Left renal pelvis (tissue), 4 donors: ENCODE results near the gene PREX1. TPM values are rescaled to one million over a fixed set of nuclear protein-coding genes. Genes with fewer than 3 reads are reported as not detected.
"Not testable (repeated sequence)": the region's sequence is repeated elsewhere in the genome, so short reads cannot be mapped to it uniquely, and the experiment has no call there.

Experiments
- DNase-seq, 4 donors: peaks; one replicate each; pipeline ENCODE4 v3.0.0-alpha.2; 2013; ENCODE audit warnings: low read depth in 4 of 4, low spot score in 3 of 4
- polyA plus RNA-seq, 4 donors: library from polyadenylated mRNA; unstranded; fragments of 120-200 nt; gene quantifications; one replicate each; pipeline ENCODE4 v1.2.1, GENCODE V29; 2013; ENCODE audit not compliant: insufficient read length in 4 of 4

Gene PREX1
- polyA plus RNA-seq, 4 donors, result 11.2 to 14.5 (median 14.3) TPM

DNA sequence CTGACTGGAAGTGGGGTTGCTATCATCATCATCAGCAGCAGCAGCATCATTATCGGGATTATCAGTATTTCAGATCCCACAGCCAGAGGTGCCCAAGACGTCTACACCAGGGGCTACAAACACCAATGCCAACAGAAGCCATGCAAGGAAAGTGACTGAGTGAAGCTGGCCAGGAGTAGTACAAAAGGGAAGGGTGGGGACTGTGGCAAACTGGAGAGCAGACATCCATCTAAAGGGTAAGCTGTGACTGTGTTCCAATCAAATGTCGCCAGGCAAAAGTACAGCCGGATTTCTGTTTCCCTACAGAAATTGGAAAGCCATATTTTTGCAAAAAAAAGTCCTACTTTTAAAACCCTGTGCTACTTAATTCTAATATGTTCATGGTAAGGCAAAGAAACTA lies 50.0 kb downstream of the PREX1 start:
- DNase-seq, result no peak

DNA sequence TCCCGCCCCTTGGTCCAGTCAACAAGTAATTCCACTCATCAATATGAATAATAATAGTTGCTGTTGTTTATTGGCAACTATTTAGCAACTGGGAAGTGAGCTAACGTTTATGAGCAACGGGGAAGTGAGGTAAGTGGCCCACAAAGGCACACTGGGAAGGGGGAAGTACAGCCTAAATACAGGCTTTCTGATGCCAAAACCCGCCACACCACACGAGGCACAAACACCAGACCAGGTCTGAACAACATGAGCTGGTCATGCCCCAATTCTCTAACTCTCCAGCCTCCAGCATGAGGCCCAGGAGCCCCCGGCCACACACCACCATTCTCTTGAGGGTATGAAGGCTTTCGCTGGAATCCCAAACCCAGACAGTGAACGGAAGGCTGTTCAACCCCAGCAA lies 50.8 kb downstream of the PREX1 start:
- DNase-seq, result no peak

DNA sequence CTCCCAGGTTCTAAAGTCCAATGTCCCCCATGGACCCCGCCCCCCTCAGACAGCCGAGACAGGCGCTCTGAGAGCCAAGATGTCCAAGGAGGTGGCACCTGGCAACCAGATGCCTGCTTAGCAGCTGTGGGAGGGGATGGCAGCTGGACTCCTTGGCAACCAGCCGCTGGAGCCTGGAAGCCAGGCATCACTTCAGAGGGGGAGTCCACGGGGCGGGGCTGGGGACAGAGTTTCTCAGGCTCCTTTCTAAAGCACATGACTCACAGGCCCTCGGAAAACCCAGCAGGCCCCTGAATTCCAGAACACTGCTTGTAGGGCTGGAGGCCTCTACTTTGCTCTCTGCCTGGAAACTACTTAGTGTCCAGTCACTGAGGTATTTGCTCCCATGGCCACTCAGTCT lies 51.5 kb downstream of the PREX1 start:
- DNase-seq, result no peak

DNA sequence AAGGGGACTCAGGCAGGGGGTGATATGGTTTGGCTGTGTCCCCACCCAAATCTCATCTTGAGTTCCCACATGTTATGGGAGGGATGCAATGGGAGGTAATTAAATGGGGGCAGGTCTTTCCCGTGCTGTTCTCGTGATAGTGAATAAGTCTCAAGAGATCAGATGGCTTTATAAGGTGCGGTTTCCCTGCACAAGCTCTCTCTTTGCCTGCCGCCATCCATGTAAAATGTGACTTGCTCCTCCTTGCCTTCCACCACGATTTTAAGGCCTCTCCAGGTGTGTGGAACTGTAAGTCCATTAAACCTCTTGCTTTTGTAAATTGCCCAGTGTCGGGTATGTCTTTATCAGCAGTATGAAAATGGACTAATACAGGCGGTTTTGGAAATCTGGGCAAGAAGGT lies 52.3 kb downstream of the PREX1 start:
- not testable (repeated sequence) for DNase-seq

DNA sequence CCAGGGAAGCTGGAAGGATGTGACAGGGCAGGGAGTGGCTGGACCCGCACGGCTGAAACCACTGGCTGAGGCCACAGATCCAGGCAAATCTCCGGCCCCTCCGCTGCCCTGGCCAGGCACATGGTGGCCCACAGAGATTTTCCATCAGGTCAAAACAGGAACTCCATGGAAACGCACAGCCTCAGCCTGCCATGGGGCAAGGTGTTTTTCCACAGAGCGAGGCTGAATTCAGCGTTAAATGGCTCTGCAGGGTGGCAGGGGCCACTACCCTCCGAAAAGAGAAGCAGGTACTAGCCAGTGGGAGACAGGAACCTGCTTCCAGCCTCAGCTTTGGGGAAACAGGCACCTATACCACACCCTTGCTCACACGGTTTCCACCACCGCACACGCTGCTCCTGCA lies 53.1 kb downstream of the PREX1 start:
- DNase-seq, result no peak

DNA sequence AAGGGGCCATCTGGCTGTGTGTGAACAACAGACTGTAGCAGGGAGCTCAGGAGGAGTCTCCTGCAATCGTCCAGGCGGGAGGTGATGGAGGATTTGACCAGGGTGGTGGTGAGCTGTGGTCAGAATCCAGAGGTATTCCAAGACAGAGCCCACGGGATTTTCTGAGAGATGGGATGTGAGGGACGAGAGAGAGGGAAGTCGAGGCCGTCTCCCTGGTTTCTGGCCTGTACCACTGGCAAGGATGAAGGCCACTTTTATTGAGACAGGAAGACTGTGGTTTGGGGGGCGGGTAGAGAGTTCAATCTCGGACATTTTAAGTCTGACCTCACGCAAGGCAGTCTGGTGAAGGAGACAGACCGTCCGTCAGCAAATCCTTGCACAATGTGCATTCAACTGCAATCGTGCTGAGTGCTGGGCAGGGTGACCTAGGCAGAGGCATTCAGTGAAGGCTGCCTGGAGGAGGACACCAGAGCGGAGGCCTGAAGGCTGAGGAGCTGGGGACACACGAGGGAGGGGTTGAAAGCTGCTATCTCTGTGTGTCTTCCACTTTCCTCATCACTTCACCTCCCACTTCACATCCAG lies 53.9 kb downstream of the PREX1 start:
- no peak for DNase-seq

DNA sequence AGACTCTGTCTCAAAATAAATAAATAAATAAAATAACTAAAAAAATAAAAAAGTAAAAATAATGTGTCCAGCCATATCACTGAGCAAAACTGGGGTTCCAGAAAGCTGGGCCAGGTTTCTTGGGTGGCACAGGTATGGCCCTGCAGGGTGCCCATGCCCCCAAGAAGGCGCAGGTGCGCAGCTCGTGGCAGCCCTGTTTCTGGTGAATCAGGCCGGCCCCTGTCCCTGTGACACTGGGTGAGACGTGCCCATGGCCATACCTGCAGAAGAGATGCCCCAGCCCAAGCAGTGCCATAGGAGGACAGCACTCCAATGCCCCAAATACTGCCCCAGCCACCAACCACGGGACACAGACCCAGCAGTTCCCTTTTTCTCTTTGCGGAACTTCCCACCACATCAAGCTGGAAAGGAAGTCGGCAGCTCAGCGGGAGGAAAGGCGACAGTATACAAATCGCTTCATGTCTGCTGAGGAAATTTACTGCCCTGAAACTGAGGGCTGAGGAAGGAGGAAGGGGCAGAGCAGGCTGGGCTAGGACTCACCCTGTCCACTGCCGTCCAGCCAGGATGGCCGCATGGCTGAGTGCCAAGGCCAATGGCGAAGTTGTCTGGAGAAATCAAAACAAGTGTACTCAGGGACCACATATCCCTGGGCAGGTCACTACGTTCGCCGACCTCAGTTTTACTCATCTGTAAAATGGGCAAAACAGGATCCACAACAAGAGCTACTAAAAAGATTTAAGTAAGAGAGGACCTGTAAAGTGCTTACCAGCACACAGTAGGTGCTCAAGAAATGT lies 55.4 kb downstream of the PREX1 start:
- DNase-seq, result no peak

DNA sequence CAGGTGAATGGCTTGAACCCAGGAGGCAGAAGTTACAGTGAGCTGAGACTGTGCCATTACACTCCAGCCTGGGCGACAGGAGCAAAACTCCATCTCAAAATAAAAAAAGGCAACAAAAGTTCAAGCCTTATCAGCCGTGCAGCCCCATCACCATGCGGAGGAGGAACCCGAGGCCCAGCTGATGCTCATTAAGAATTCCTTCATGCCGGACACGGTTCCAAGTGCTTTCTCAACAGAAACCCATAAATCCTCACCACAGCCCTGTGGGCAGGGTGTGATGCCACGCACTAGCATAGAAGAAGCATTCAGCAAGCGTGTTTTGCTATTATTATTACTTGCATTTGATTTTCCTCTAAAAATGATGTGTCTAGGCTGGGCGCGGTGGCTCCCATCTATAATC lies 56.3 kb downstream of the PREX1 start:
- peak in 1 of 4 donors; percentile 46 for DNase-seq

DNA sequence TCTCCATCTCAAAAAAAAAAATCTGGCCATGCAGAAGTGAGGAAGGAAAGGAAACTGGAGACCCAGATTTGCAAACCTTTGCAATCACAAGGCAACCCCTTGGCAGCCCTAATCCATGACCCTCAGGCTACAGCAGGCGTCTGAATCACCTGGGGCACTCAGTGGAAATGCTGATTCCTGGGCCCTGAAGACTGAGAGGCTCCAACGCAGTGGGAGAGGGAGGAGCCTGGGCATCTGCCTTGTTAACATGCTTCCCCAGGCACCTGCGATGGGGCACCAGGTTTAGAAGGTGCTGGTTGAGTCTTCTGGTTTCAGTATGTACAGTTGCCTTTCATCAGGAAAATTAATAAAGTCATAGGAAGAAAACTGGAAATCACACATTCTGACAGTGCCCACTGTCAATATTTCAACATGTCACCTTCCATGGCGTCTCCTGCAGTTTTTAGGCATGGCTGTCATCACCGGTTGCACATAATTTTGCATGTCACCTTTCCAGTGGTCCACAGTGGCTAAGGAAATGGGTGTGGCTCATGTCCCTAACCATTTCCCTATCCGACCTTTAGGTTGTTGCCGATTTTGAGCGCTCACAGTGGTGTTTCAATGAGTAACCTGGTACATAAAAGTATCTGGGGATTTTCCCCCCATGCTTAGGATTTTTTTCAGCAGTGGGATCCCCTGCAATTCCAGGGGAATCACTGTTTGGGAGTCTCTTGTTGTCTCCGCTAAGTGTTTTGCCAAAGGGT lies 56.9 kb downstream of the PREX1 start:
- DNase-seq, result no peak

DNA sequence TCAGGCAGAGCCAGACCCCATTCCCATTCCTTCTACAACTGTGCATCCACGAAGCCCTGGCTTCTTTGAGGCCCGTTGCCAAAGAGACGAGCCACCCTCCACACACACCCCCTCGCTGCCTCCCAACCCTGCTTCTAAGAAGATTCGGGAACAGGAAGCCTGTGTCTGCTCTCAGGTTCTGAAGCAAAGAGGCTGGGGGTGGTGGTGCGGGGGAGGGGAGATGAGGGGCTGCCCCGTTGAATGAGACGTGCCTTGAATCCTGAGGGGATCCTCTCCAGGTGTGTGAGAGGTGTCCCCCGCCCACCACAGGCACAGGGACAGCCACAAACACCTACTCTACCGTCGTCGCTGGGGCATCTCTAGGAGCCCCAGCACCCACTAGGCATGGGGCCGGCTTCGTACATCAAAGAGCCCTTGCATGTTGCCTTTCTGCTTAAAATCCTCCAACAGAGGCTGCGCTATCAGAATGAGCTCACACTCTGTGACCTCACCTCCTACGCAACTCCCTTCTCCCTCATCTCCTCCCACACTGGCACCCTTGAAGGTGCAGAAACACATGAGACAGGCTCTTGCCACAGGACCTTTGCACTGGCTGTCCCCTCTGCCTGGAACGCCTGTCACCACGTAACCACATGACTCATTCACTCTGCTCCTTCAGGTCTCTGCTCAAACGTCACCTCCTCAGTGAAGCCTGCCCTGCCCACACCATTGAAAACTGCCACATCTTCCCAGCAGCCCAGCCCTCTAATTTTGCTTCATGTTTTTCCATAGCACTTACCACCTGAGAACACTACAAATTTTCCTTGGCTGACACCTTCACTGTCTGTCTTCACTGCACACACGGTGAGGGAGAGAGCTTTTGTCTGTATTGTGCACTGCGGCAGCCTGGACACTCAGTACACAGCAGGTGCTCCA lies 58.5 kb downstream of the PREX1 start:
- DNase-seq, result no peak

DNA sequence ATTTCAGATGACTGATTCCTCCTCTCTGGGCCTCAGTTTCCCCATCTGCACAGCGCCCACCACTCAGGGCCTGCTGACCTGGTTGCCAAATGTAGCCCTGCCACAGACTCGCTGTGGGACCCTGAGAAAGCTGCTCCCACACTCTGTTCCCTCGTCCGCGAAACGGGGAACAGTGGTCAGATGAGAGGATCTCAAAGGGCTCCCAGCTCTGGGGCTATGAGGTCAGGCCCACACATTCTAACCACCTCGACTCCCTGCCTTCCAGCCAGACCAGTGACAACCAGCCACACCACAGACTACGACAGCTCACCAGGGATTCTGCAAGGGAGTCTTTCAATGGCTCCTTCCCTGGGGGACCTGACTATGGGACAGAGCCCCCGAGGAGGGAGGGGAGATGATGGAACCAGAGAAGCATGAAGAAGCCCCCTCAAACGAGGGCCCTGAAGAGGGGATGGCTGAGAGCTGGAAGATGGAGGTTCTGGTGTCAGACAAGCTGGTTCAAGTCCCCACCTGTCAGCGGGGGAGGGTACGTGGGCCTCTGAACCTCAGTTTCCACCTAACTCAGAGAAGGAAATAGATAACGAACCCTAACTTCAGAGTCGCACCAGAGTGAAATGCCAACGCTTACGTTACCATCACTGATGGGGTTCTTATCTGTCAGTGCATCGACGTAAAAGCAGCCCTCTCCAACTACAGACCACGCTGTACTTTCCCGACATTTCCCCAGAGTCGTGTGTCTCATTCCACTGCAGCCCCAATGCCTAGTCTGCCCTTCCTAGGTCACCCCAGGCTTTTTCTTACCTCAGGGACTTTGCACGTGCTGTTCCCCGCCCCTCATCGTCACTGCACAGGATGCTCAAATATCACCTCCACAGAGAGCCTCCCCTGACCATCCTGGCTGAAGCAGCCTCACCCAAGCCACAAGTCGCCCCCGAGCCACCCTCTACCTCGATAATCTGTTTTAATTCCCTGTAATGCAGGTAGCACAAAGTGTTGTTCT lies 60.5 kb downstream of the PREX1 start:
- no peak for DNase-seq

DNA sequence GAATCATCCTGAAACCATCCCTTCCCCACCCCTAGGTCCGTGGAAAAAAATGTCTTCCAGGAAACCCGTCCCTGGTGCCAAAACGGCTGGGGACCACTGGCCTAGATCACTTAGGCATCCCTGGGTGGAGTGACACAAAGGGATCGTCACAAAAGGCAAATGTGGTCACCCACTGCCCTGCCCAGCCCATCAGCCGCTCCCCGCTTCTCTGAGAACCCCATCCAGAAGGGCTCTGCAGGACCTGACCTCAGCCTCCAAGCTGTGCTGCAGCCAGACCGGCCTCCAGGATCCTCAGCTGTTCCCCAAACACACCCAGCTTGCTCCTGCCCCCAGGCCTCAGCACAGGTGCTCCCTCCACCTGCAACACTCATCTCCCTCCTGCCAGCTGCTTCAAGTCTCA lies 61.6 kb downstream of the PREX1 start:
- no peak for DNase-seq

DNA sequence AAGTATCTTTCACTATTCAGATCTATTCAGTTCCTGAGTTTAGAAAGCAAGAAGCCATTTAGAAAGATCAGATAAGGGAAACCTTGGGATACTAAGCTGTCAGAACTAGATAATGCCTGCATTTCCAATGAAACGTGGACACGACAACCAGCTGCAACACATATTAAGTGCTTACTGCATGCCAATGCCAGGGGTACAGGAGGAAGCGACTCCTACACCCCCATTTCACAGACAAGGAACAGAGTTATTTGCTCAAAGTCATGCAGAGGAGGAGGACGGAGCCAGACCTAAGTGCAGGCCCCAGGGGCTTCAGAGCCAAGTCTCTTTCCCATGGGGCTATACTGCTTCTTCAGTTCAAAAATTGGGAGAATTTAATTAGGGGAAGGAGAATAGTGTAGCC lies 62.4 kb downstream of the PREX1 start:
- DNase-seq, result no peak

DNA sequence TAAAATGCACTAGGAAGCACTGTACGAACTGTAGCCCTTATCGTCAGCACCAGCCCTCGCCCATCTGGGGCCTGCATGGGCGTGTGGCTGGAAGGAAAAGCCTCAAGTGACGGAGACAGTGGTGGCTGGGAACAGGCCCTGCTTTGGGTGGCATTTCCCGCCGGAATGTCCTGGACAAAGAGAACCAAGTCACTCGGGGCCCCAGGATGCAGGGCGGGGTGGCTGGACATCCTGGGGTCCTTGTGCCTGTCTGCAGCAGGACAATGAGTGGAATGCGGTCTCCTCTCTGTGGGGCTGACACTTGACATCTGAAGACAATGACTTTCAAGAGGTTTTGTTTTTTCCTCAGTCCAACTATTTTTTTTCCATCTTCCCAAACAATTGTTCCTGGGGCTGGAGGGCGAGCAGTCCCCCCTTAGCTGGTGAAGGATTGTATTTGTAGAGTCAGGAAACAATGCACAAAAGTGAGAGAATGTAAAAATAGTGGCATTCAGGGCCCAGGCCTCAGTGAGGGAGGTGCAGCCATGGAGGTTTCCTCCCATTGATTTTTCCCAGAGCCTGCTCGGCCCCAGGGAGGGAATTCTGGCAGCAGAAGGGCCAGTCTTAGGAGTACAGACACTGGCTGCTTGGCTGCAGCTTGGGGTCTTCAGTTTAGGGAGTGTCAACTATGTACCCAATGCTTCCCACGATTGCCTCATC lies 64.4 kb downstream of the PREX1 start:
- no peak for DNase-seq

DNA sequence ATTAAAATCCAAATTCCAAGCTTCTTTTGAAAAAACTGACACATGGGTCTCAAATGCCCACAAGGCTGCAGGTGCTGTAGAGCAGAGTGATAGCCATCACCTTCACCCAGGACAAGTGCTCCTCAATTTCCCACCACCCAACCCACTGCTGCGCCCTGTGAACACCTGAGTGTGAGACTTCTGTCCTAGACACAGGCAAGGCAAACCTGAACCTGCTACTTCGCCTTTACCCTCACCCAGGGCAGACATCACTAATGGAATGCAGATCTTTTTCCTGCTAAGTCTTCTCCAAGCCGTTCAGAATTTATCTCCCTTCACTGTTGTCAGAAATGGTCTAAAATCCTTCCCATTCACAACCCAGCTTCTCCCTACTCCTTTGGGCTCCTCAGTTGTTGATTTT lies 65.9 kb downstream of the PREX1 start:
- no peak for DNase-seq

DNA sequence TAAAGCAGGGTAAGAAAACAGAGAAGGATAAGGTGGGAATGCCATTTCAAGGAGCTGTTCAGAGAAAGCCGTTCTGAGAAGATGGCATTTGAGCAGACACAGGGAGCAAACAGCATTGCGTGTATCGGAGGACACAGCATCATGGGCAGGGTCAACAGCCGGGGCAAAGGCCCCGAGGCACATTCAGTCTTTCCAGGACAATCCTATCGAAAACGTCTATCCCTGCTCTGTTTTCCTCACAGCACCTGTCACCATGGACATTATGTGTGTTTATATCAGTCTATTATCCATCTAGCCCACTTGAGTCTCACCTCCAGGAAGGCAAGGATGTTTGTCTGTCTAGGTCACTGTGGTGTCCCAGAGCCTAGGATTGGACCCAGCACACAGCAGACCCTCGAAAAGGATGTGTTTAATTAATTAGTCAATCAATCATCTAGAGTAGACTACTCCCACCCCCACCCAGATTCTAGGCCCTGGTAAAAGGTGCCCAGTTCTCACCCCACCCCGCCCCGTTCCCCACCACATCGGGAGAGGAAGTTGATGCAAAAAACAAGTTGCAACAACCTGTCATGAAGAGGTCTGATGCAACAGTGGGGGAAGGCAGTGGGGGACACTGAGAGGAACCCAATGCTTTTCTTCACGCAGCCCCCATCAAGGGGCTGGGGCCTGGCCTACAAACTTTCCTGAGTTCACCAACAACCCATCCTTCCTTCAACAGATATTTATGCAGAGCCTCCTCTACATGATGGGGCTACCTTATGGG lies 66.6 kb downstream of the PREX1 start:
- DNase-seq, result no peak

DNA sequence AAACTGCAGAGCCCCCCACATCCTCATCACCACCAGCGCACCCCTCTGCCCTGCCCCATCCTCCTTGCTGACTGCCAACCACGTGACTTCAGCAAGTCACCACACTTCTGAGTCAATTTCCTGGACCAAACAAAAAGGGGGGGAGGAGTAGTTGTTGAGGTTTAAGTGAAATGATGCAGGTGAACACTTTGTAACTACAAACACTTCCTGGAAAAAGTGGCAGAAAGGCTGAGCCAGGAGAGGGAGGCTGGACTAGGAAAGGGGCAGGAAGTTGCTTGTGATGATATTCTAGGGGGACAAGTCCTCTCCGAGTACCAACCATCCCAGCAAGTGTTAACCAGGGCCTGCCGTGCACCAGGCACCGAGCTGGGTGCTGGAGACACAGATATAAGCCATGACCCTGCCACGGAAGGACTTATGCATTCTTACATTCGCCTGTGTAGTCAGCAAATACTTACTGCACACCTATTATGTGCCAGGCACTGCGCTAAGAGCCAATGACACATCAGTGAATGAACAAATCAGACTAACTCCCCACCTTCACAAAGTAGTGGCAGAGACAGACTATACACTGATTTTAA lies 67.3 kb downstream of the PREX1 start:
- DNase-seq, result no peak
